GM19240 (cell line): ENCODE measurements around the gene PANK2.
"Not testable (repeated sequence)": the region's sequence is repeated elsewhere in the genome, so short reads cannot be mapped to it uniquely, and the experiment has no call there.

Experiments
- DNase-seq: peaks from one replicate; pipeline ENCODE4 v3.0.0; 2011; ENCODE audit warnings: low spot score; ENCODE audit not compliant: insufficient read length

PANK2 gene

GRCh38 chr20:3901028-3901705 lies 12.0 kb downstream of the PANK2 start:
- DNase-seq: no peak

- DNase-seq: no peak
Measured at GRCh38 chr20:3901706-3902440, 12.7 kb downstream of the PANK2 start.

GRCh38 chr20:3902446-3902845 lies 13.3 kb downstream of the PANK2 start:
- DNase-seq: no peak

- DNase-seq: no peak
Measured at GRCh38 chr20:3904224-3904623, 15.0 kb downstream of the PANK2 start.

GRCh38 chr20:3904857-3905256 lies 15.7 kb downstream of the PANK2 start:
- DNase-seq: no peak

- not testable (repeated sequence) for DNase-seq
Measured at GRCh38 chr20:3906744-3907721, 17.8 kb downstream of the PANK2 start.

- DNase-seq: no peak
Measured at GRCh38 chr20:3908667-3909066, 19.5 kb downstream of the PANK2 start.

- no peak for DNase-seq
Measured at GRCh38 chr20:3909952-3910366, 20.8 kb downstream of the PANK2 start.

GRCh38 chr20:3910853-3911252 lies 21.7 kb downstream of the PANK2 start:
- DNase-seq: no peak

GRCh38 chr20:3911956-3912355 lies 22.8 kb downstream of the PANK2 start:
- DNase-seq: no peak

GRCh38 chr20:3914446-3914845 lies 25.3 kb downstream of the PANK2 start:
- no peak for DNase-seq

- DNase-seq: no peak
Measured at GRCh38 chr20:3915691-3916090, 26.5 kb downstream of the PANK2 start.

GRCh38 chr20:3916364-3916763 lies 27.2 kb downstream of the PANK2 start:
- DNase-seq: no peak

GRCh38 chr20:3919352-3919751 lies 30.2 kb downstream of the PANK2 start:
- no peak for DNase-seq

GRCh38 chr20:3922223-3922982 lies 33.2 kb downstream of the PANK2 start:
- no peak for DNase-seq

GRCh38 chr20:3922983-3923339 lies 33.8 kb downstream of the PANK2 start:
- no peak for DNase-seq

GRCh38 chr20:3923818-3924217 lies 34.6 kb downstream of the PANK2 start:
- no peak for DNase-seq

GRCh38 chr20:3924304-3925112 lies 35.3 kb downstream of the PANK2 start:
- DNase-seq: no peak

- DNase-seq: no peak
Measured at GRCh38 chr20:3925113-3925695, 36.0 kb downstream of the PANK2 start.
